Measurements from ENCODE around the gene HOXD9. TPM values are rescaled to one million over a fixed set of nuclear protein-coding genes. Genes with fewer than 3 reads are reported as not detected.

HOXD9 gene
- polyA plus RNA-seq, 3 donors: not detected

- H3K27ac ChIP-seq (ENCODE audit: low read depth in 1 of 2, low read length in 2 of 2): no peak overlapping the region
- Mint-ChIP-seq H3K36me3 (peaks cover 0 to 6% of the 10 kb centered on the region in 2 donors), H3K27me3 (ENCODE audit: low read depth in 3 of 3) (peaks cover 95 to 100% (median 97%) of the 10 kb centered on the region in 3 donors), H3K9me3 (peaks cover 0 to 44% (median 31%) of the 10 kb centered on the region in 7 donors), H3K27ac (no peak overlapping the region), H3K4me1 (peaks cover 29% of the 10 kb centered on the region), H3K4me3 (peak overlapping the region in 1 of 2 donors; percentile 61)
- H3K27me3 ChIP-seq (ENCODE audit: control insufficient read depth in 2 of 2, insufficient read depth in 2 of 2, low read length in 2 of 2): peaks cover 85 to 98% of the 10 kb centered on the region in 2 donors
- DNase-seq: no peak
- H3K36me3 ChIP-seq (replicated peaks in 1 of 2; ENCODE audit: control insufficient read depth in 1 of 2, insufficient read depth in 2 of 2, low read length in 2 of 2): no peaks in the 10 kb centered on the region
- H3K9ac ChIP-seq (ENCODE audit: insufficient read depth, low read length, poor library complexity, severe bottlenecking): no peak overlapping the region
- intact Hi-C loops (cut with micrococcal nuclease): no loop called here
- TF ChIP-seq, protein P1, sequence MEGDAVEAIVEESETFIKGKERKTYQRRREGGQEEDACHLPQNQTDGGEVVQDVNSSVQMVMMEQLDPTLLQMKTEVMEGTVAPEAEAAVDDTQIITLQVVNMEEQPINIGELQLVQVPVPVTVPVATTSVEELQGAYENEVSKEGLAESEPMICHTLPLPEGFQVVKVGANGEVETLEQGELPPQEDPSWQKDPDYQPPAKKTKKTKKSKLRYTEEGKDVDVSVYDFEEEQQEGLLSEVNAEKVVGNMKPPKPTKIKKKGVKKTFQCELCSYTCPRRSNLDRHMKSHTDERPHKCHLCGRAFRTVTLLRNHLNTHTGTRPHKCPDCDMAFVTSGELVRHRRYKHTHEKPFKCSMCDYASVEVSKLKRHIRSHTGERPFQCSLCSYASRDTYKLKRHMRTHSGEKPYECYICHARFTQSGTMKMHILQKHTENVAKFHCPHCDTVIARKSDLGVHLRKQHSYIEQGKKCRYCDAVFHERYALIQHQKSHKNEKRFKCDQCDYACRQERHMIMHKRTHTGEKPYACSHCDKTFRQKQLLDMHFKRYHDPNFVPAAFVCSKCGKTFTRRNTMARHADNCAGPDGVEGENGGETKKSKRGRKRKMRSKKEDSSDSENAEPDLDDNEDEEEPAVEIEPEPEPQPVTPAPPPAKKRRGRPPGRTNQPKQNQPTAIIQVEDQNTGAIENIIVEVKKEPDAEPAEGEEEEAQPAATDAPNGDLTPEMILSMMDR (IDR thresholded peaks at IDR 0.05): no peak
- no peak overlapping the region for H3K4me3 ChIP-seq (replicated peaks in 1 of 3; ENCODE audit: low read depth in 2 of 3, low read length in 3 of 3)
- H3K9me3 ChIP-seq (replicated peaks in 1 of 2; ENCODE audit: control insufficient read depth in 1 of 2, insufficient read depth in 1 of 2, low read length in 2 of 2): peaks cover 0 to 78% of the 10 kb centered on the region in 2 donors
- no peak overlapping the region for H2AFZ ChIP-seq (ENCODE audit: insufficient read depth, low read depth, low read length, poor library complexity, severe bottlenecking)
- 11% methylated on average over 5 of the region's 7 CpGs for WGBS (ENCODE audit: insufficient coverage)
- no peaks in the 10 kb centered on the region for H4K20me1 ChIP-seq (ENCODE audit: insufficient read depth, low read length)
- no peaks in the 10 kb centered on the region for H3K79me2 ChIP-seq (ENCODE audit: insufficient read depth, low read length)
- no peak overlapping the region for H3K4me2 ChIP-seq (replicated peaks; ENCODE audit: extremely low read depth, low read length, poor library complexity, severe bottlenecking)
- H3K4me1 ChIP-seq (ENCODE audit: control insufficient read depth in 1 of 2, insufficient read depth in 2 of 2, low read length in 2 of 2): peaks cover 7 to 17% of the 10 kb centered on the region in 2 donors
Measured at GRCh38 chr2:176102309-176102866, 20.1 kb upstream of the HOXD9 start.

- Mint-ChIP-seq H3K9me3 (peaks cover 0 to 36% (median 28%) of the 10 kb centered on the region in 7 donors), H3K4me3 (peak overlapping the region in 1 of 2 donors; percentile 83), H3K27me3 (ENCODE audit: low read depth in 3 of 3) (peaks cover 89 to 98% (median 90%) of the 10 kb centered on the region in 3 donors), H3K36me3 (peaks cover 0 to 6% of the 10 kb centered on the region in 2 donors), H3K27ac (no peak overlapping the region), H3K4me1 (peaks cover 21% of the 10 kb centered on the region)
- Histone ChIP-seq H3K27me3 (ENCODE audit: control insufficient read depth in 2 of 2, insufficient read depth in 2 of 2, low read length in 2 of 2) (peaks cover 77 to 93% of the 10 kb centered on the region in 2 donors), H3K4me3 (replicated peaks in 1 of 3; ENCODE audit: low read depth in 2 of 3, low read length in 3 of 3) (no peak overlapping the region), H2AFZ (ENCODE audit: insufficient read depth, low read depth, low read length, poor library complexity, severe bottlenecking) (no peak overlapping the region), H3K27ac (ENCODE audit: low read depth in 1 of 2, low read length in 2 of 2) (no peak overlapping the region), H4K20me1 (ENCODE audit: insufficient read depth, low read length) (no peaks in the 10 kb centered on the region), H3K79me2 (ENCODE audit: insufficient read depth, low read length) (no peaks in the 10 kb centered on the region), H3K9ac (ENCODE audit: insufficient read depth, low read length, poor library complexity, severe bottlenecking) (no peak overlapping the region), H3K4me2 (replicated peaks; ENCODE audit: extremely low read depth, low read length, poor library complexity, severe bottlenecking) (no peak overlapping the region), H3K9me3 (replicated peaks in 1 of 2; ENCODE audit: control insufficient read depth in 1 of 2, insufficient read depth in 1 of 2, low read length in 2 of 2) (peaks cover 0 to 77% of the 10 kb centered on the region in 2 donors), H3K36me3 (replicated peaks in 1 of 2; ENCODE audit: control insufficient read depth in 1 of 2, insufficient read depth in 2 of 2, low read length in 2 of 2) (no peaks in the 10 kb centered on the region), H3K4me1 (ENCODE audit: control insufficient read depth in 1 of 2, insufficient read depth in 2 of 2, low read length in 2 of 2) (peaks cover 6 to 12% of the 10 kb centered on the region in 2 donors)
- no CpG with 5 or more reads among the region's 7 CpGs for WGBS (ENCODE audit: insufficient coverage)
- TF ChIP-seq, protein P1 (IDR thresholded peaks at IDR 0.05): no peak
- intact Hi-C loops (cut with micrococcal nuclease): no loop called here
- no peak for DNase-seq
Measured at GRCh38 chr2:176103194-176103593, 19.3 kb upstream of the HOXD9 start.

All from CD14-positive monocyte (primary cell).